Measurements from ENCODE around the gene PNPO. TPM values are rescaled to one million over a fixed set of nuclear protein-coding genes. Genes with fewer than 3 reads are reported as not detected.

Gene PNPO
- total and polyA plus RNA-seq, 2 experiments from 2014 or later = 20.0 to 44.7 TPM

- Histone ChIP-seq H3F3A (ENCODE audit: insufficient read depth) (peaks cover 14% of the 10 kb centered on the region), H3K9me3 (ENCODE audit: low read depth) (no peaks in the 10 kb centered on the region), H3K9me2 (ENCODE audit: insufficient read depth) (no peaks in the 10 kb centered on the region), H3K27ac (no peak overlapping the region), H4K20me1 (ENCODE audit: insufficient read depth) (no peaks in the 10 kb centered on the region), H3K4me2 (ENCODE audit: unreplicated experiment) (no peak overlapping the region), H2AFZ (no peak overlapping the region), H3K4me1 (ENCODE audit: insufficient read depth) (peaks cover 16% of the 10 kb centered on the region), H3K36me3 (ENCODE audit: low read depth) (no peaks in the 10 kb centered on the region), H3K9ac (no peak overlapping the region), H3K4me3 (no peak overlapping the region), H3K27me3 (replicated peaks; ENCODE audit: insufficient read depth) (no peaks in the 10 kb centered on the region), H3K79me2 (ENCODE audit: insufficient read depth) (peaks cover 40% of the 10 kb centered on the region)
- WGBS, 2 experiments (ENCODE audit: low coverage in 1 of 2, low lambda C conversion rate in 2 of 2, missing lambda C conversion rate in 2 of 2) = 87 to 98% methylated on average over 3 of the region's 3 CpGs
- TF ChIP-seq EZH2 (IDR thresholded peaks at IDR 0.05; ENCODE audit: insufficient read depth, poor library complexity, severe bottlenecking) (no peak), EZH2phosphoT487 (IDR thresholded peaks at IDR 0.05; ENCODE audit: insufficient read depth, low read depth) (no peak)
- no peak for DNase-seq
- in situ Hi-C loops (cut with MboI) = no loop called here
Measured at GRCh38 chr17:47906443-47906842, 34.9 kb upstream of the PNPO start.

- 87 to 88% methylated on average over 8 of the region's 8 CpGs for WGBS, 2 experiments (ENCODE audit: low coverage in 1 of 2, low lambda C conversion rate in 2 of 2, missing lambda C conversion rate in 2 of 2)
- Histone ChIP-seq H2AFZ (no peak overlapping the region), H3K4me1 (ENCODE audit: insufficient read depth) (peaks cover 16% of the 10 kb centered on the region), H3K27ac (no peak overlapping the region), H3K4me3 (no peak overlapping the region), H4K20me1 (ENCODE audit: insufficient read depth) (no peaks in the 10 kb centered on the region), H3F3A (ENCODE audit: insufficient read depth) (peaks cover 14% of the 10 kb centered on the region), H3K36me3 (ENCODE audit: low read depth) (no peaks in the 10 kb centered on the region), H3K9me2 (ENCODE audit: insufficient read depth) (no peaks in the 10 kb centered on the region), H3K9me3 (ENCODE audit: low read depth) (no peaks in the 10 kb centered on the region), H3K4me2 (ENCODE audit: unreplicated experiment) (no peak overlapping the region), H3K79me2 (ENCODE audit: insufficient read depth) (peaks cover 24% of the 10 kb centered on the region), H3K27me3 (replicated peaks; ENCODE audit: insufficient read depth) (no peaks in the 10 kb centered on the region), H3K9ac (no peak overlapping the region)
- no peak for DNase-seq
- in situ Hi-C loops (cut with MboI) = no loop called here
- TF ChIP-seq EZH2phosphoT487 (IDR thresholded peaks at IDR 0.05; ENCODE audit: insufficient read depth, low read depth) (no peak), EZH2 (IDR thresholded peaks at IDR 0.05; ENCODE audit: insufficient read depth, poor library complexity, severe bottlenecking) (no peak)
Measured at GRCh38 chr17:47907932-47908562, 33.3 kb upstream of the PNPO start.

- no peaks in the 10 kb centered on the region for H3K27me3 ChIP-seq (replicated peaks; ENCODE audit: insufficient read depth)
- no peaks in the 10 kb centered on the region for H3K9me3 ChIP-seq (ENCODE audit: low read depth)
- no peaks in the 10 kb centered on the region for H3K79me2 ChIP-seq (ENCODE audit: insufficient read depth)
- in situ Hi-C loops (cut with MboI) = no loop called here
- TF ChIP-seq EZH2phosphoT487 (IDR thresholded peaks at IDR 0.05; ENCODE audit: insufficient read depth, low read depth) (no peak), EZH2 (IDR thresholded peaks at IDR 0.05; ENCODE audit: insufficient read depth, poor library complexity, severe bottlenecking) (no peak)
- no peak overlapping the region for H3K4me3 ChIP-seq
- H3K9ac ChIP-seq = no peak overlapping the region
- no peak overlapping the region for H2AFZ ChIP-seq
- no peak for DNase-seq
- WGBS, 2 experiments (ENCODE audit: low coverage in 1 of 2, low lambda C conversion rate in 2 of 2, missing lambda C conversion rate in 2 of 2) = 94 to 95% methylated on average over 2 of the region's 2 CpGs
- H3K27ac ChIP-seq = no peak overlapping the region
- no peaks in the 10 kb centered on the region for H3K4me1 ChIP-seq (ENCODE audit: insufficient read depth)
- no peaks in the 10 kb centered on the region for H3F3A ChIP-seq (ENCODE audit: insufficient read depth)
- H3K4me2 ChIP-seq (ENCODE audit: unreplicated experiment) = no peak overlapping the region
- no peaks in the 10 kb centered on the region for H4K20me1 ChIP-seq (ENCODE audit: insufficient read depth)
- no peaks in the 10 kb centered on the region for H3K36me3 ChIP-seq (ENCODE audit: low read depth)
- H3K9me2 ChIP-seq (ENCODE audit: insufficient read depth) = no peaks in the 10 kb centered on the region
Measured at GRCh38 chr17:47913050-47913449, 28.3 kb upstream of the PNPO start.

GRCh38 chr17:47914306-47914948 is 26.9 kb upstream of the PNPO start:
- no peak overlapping the region for H3K27ac ChIP-seq
- DNase-seq = no peak
- no peak overlapping the region for H3K4me2 ChIP-seq (ENCODE audit: unreplicated experiment)
- no peaks in the 10 kb centered on the region for H3K36me3 ChIP-seq (ENCODE audit: low read depth)
- H3K9me2 ChIP-seq (ENCODE audit: insufficient read depth) = no peaks in the 10 kb centered on the region
- no peaks in the 10 kb centered on the region for H3K4me1 ChIP-seq (ENCODE audit: insufficient read depth)
- no peak for TF ChIP-seq EZH2 (IDR thresholded peaks at IDR 0.05; ENCODE audit: insufficient read depth, poor library complexity, severe bottlenecking)
- no peak for TF ChIP-seq EZH2phosphoT487 (IDR thresholded peaks at IDR 0.05; ENCODE audit: insufficient read depth, low read depth)
- H4K20me1 ChIP-seq (ENCODE audit: insufficient read depth) = no peaks in the 10 kb centered on the region
- no peaks in the 10 kb centered on the region for H3K9me3 ChIP-seq (ENCODE audit: low read depth)
- no peak overlapping the region for H3K4me3 ChIP-seq
- H3K79me2 ChIP-seq (ENCODE audit: insufficient read depth) = no peaks in the 10 kb centered on the region
- WGBS, 2 experiments (ENCODE audit: low coverage in 1 of 2, low lambda C conversion rate in 2 of 2, missing lambda C conversion rate in 2 of 2) = 92 to 96% methylated on average over 4 of the region's 4 CpGs
- in situ Hi-C loops (cut with MboI) = no loop called here
- H3F3A ChIP-seq (ENCODE audit: insufficient read depth) = no peaks in the 10 kb centered on the region
- H2AFZ ChIP-seq = no peak overlapping the region
- H3K9ac ChIP-seq = no peak overlapping the region
- no peaks in the 10 kb centered on the region for H3K27me3 ChIP-seq (replicated peaks; ENCODE audit: insufficient read depth)
